Effector memory CD4-positive, alpha-beta T cell (primary cell): Measurements from ENCODE around the gene ZNF407.
A peak's percentile ranks its signal among the peaks of the same experiment; 100 is the strongest.

Source experiments
- DNase-seq, 3 donors: peaks; one replicate each; pipeline ENCODE4 v3.0.0-alpha.2; 2020
- H3K27ac ChIP-seq: 2 replicates; pipeline ENCODE4 v1.7.0; 2013; ENCODE audit warnings: mild to moderate bottlenecking, low read length, moderate library complexity; ENCODE audit not compliant: insufficient read depth, poor library complexity, severe bottlenecking
- H3K27me3 ChIP-seq: replicated peaks from 2 replicates; pipeline ENCODE4 v1.7.0; 2013; ENCODE audit warnings: mild to moderate bottlenecking, low read length; ENCODE audit not compliant: insufficient read depth, control insufficient read depth, poor library complexity, severe bottlenecking
- H3K36me3 ChIP-seq: 2 replicates; pipeline ENCODE4 v1.7.0; 2013; ENCODE audit warnings: mild to moderate bottlenecking, low read length, moderate library complexity; ENCODE audit not compliant: control insufficient read depth, insufficient read depth
- H3K4me1 ChIP-seq: 2 replicates; pipeline ENCODE4 v1.7.0; 2013; ENCODE audit warnings: low read length, mild to moderate bottlenecking; ENCODE audit not compliant: control insufficient read depth, insufficient read depth, poor library complexity, severe bottlenecking
- H3K4me3 ChIP-seq: 2 replicates; pipeline ENCODE4 v1.7.0; 2013; ENCODE audit warnings: low read length, low read depth, mild to moderate bottlenecking; ENCODE audit not compliant: insufficient read depth, poor library complexity, severe bottlenecking
- H3K9me3 ChIP-seq: 2 replicates; pipeline ENCODE4 v1.7.0; 2013; ENCODE audit warnings: mild to moderate bottlenecking, low read length, moderate library complexity; ENCODE audit not compliant: control insufficient read depth

The ZNF407 gene

DNA sequence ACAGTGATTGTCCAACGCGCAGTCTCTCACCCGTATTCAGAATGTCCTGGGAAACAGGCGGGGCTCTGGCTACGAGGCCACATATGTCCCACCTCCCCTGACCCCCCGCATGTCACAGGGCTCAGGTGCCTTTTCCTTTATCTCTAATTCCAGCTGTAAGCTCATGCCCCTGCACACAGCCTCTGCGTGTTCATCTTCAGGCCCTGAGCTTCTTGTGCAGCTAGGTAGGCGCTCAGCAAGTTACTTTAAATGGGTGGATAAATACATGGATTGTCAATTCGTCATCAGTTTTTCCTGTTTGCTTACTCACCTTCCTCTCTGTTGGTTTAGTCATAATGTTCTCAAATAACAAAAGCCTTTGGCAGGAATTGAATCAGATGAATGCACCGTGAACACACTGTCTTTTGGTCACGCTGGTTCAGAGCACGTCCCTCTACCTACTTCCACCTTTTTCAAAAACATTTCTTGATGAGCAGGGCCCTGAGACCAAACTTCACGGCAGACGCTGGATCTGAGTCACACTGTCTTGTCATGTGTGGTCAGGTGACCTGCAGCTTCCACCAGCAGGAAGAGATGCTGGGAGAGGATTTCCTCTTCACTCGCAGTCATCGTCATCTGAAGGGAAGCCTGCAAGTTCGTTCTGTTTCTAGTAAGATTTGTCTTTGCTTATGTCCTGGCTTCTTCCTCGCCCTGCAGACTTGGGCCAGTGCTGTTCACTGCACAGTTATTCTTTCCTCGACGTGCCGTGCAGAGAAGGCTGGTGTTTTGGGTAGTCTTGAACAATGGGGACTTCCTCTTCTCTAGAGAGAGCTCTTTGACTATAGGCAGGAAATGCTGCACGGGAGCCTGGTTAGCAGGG is 473.2 kb downstream of the ZNF407 start:
- no peaks in the 10 kb centered on the region for H3K27me3 ChIP-seq
- no peaks in the 10 kb centered on the region for H3K36me3 ChIP-seq
- peak; percentile 45 to 65 (median 48) for DNase-seq
- peak overlapping the region; percentile 65 for H3K27ac ChIP-seq
- H3K4me3 ChIP-seq: peak overlapping the region; percentile 45
- peaks cover 34% of the 10 kb centered on the region for H3K4me1 ChIP-seq
- peaks cover 4% of the 10 kb centered on the region for H3K9me3 ChIP-seq

DNA sequence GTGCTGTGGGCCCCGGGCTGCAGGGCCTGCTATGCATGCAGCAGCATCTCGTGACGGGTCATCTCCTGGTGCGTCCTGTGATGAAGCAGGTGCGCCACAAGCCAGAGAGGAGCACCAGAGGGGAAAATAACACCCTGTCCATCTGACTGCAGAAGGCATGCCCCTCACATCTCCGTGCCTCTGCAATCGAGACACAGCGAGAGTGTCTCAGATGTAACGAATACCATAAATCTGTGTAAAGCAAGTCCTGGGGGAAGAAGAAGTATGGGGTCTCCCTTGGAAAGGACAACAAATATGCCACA is 473.8 kb downstream of the ZNF407 start:
- Histone ChIP-seq H3K9me3 (peaks cover 4% of the 10 kb centered on the region), H3K27me3 (no peaks in the 10 kb centered on the region), H3K4me3 (peak overlapping the region; percentile 45), H3K27ac (peak overlapping the region; percentile 65), H3K36me3 (no peaks in the 10 kb centered on the region), H3K4me1 (peaks cover 34% of the 10 kb centered on the region)
- no peak for DNase-seq

DNA sequence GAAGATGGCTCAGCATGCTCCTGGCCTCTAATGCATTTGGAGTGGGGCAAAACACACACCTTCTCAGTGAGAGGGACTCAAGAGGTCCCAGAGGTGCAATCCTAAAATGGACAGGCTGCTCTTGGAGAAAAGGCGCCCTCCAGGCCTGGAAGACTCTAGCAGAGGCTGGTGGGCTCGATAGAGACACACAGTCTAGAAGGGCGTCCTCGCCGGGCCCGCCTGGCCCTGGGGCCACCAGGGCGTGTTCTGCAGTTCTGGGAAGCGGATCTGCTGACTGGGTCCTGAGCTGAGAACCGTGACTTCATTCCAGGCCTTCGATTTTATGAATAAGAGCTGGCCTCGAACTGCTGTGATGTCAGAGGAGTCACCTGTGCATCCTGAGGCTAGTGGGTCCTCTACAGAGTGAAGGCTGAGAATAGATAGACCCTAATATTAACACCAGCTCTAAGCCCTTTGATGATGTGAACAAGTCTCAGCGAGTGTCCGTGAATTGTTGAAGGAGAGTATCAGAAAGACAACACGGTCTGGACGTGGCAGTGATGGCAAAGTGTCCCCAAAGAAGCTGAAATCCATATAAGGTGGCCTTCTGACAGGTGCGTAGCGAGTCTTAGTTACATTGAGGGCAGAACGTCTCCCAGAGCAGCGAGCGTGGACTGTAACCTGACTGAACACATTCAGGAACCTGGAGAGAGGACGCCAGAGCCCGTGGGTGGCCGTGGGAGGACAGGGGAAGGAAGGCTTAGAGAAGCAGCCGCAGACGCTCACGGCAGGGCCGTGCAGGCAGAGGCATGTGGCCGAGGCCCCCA is 474.4 kb downstream of the ZNF407 start:
- H3K4me3 ChIP-seq: peak overlapping the region; percentile 45
- H3K36me3 ChIP-seq: no peaks in the 10 kb centered on the region
- peaks cover 7% of the 10 kb centered on the region for H3K9me3 ChIP-seq
- DNase-seq: no peak
- H3K27me3 ChIP-seq: no peaks in the 10 kb centered on the region
- peaks cover 34% of the 10 kb centered on the region for H3K4me1 ChIP-seq
- peak overlapping the region; percentile 9 for H3K27ac ChIP-seq

DNA sequence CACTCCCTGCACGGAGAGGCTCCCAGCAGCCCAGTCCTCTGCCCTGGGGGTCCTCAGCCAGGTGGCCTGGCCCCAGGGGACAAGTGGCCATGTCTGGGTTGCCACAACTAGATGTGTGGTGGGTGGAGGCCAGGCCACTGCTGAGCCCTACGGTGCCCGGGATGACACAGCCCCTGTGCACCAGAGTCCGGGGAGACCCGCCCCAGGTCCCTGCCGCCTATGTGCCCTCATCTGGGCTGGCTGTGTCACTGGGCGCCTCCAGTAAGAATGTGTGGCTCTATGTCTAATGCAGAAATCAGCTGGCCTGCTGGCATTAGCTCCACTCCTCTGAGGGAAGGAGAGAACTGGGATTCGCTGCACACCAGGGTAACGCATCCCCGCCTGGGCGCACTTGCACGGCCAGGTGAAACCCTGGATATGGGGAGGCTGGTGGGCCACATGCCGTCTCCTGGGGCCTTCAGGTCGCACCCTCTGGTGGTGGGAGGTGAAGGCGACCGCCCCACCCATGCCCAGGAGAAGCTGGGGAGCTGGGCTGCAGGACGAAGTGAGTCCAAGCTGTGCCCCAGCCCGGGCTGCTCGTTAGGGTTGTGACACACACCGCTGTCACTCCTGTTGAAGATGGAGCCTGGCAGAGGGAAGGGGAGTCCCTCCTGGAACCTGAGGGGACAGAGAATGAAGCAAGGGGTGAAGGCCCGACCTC is 475.2 kb downstream of the ZNF407 start:
- Histone ChIP-seq H3K4me3 (no peak overlapping the region), H3K36me3 (no peaks in the 10 kb centered on the region), H3K27ac (no peak overlapping the region), H3K4me1 (peaks cover 34% of the 10 kb centered on the region), H3K9me3 (peaks cover 11% of the 10 kb centered on the region), H3K27me3 (no peaks in the 10 kb centered on the region)
- no peak for DNase-seq

DNA sequence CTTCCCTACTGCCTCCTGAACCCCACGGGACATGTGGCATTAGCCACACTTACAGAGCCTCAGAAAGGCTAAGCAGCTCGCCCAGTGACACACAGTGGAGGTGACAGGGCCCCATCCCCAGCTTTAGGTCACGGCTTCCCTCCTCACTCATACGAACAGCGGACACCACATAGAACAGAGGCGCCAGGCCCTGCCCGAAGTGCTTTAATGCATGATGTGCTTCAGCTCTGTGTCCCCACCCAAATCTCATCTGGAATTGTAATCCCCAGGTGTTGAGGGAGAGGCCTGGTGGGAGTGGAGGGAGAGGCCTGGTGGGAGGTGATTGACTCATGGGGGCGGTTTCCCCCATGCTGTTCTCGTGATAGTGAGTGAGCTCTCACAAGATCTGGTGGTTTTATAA is 476.0 kb downstream of the ZNF407 start:
- no peak for DNase-seq
- Histone ChIP-seq H3K4me3 (no peak overlapping the region), H3K9me3 (peaks cover 16% of the 10 kb centered on the region), H3K27ac (no peak overlapping the region), H3K4me1 (peaks cover 34% of the 10 kb centered on the region), H3K27me3 (no peaks in the 10 kb centered on the region), H3K36me3 (no peaks in the 10 kb centered on the region)

DNA sequence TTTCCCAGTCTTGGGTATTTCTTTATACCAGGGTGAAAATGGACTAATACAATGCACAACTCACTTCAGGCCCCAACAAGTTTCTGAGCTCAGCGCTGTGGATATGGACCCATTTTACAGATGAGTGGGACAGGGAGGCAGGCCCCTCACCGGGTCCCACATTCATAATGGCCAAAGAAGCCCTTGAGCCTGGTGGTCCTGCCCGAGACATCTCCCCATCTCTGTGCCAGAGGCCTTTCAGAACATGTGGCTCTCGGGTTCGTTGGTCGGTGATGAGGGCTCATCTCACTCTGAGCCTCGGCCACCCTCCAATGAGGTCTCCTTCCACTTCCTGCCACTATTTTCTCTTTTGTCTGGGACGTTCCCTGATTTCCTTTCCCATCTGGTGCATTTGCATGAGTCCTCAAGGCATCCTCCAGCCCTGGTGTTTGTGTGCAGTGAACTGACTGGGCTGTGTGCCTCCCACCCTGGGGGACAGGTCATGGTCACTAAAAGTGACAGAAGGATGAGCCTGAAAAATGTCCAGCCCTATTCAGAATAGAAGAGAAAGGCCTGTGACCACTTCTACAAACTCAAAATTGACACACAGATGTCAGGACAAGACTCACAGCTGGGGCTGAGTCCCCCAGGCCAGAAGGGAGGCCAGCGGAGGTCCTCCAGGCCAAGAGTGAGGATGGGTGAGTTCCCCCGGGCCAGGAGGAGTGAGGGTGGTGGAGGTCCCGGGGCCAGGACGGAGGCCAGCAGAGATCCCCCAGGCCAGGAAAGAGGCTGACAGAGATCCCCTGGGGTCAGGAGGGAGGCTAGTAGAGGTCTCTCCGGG is 476.7 kb downstream of the ZNF407 start:
- Histone ChIP-seq H3K27me3 (no peaks in the 10 kb centered on the region), H3K36me3 (no peaks in the 10 kb centered on the region), H3K4me1 (peaks cover 28% of the 10 kb centered on the region), H3K27ac (no peak overlapping the region), H3K9me3 (peaks cover 16% of the 10 kb centered on the region), H3K4me3 (no peak overlapping the region)
- no peak for DNase-seq

DNA sequence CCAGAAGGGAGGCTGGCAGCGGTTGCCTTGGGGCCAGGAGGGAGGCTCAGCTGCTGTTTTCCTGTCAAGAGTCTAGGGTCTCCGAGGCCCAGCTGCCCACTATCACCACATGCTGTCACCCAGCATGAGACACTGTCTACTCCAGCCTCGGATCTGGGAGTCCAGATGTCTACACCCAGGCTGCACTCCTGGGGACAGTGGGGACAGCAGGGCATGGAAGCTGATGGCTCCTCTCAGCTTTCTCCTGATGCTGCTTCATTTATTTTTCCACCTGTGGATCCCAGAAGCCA is 477.3 kb downstream of the ZNF407 start:
- H3K9me3 ChIP-seq: peaks cover 16% of the 10 kb centered on the region
- no peaks in the 10 kb centered on the region for H3K36me3 ChIP-seq
- H3K27ac ChIP-seq: no peak overlapping the region
- H3K27me3 ChIP-seq: no peaks in the 10 kb centered on the region
- H3K4me1 ChIP-seq: peaks cover 22% of the 10 kb centered on the region
- H3K4me3 ChIP-seq: no peak overlapping the region
- no peak for DNase-seq

DNA sequence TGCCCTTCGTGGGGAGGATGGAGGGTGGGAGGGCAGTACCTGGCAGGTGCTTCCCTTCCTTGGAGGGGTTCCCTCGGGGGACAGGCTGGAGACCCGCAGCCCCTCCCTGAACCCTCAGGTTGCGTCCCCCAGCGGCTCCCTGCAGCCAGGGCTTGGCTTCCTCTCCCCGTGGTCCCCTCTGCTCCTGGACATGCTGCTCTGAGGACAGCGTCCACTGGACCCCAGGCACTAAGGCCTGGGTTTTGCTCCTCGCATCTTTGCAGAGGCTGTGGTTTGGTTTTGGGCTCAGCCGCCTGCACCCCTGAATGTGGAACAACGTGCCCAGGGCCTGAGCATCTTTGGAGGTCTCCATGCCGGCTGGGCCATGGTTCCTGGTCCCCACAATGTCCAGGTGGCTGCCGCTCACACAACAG is 477.8 kb downstream of the ZNF407 start:
- H3K27ac ChIP-seq: no peak overlapping the region
- no peak overlapping the region for H3K4me3 ChIP-seq
- DNase-seq: no peak
- H3K27me3 ChIP-seq: no peaks in the 10 kb centered on the region
- H3K36me3 ChIP-seq: no peaks in the 10 kb centered on the region
- peaks cover 16% of the 10 kb centered on the region for H3K9me3 ChIP-seq
- H3K4me1 ChIP-seq: peaks cover 17% of the 10 kb centered on the region

DNA sequence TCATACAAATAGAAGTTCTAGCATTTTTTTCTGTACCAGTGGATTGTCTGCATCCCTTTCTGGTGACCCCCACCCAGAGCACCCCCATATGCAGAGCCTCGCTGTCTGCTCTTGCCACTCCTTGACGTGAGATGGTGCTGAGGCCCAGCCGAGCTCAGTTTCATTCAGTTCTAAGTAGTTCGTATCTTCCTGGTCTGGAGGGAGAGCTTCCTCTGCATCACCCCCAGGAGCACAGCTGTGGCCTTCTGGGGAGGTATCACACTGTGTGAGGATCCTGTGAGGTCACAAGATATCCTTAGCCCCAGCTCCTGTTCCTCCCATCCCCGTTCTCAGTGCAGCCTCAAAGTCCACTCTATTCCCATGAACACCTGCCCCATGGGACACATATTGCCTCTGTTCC is 478.6 kb downstream of the ZNF407 start:
- no peaks in the 10 kb centered on the region for H3K36me3 ChIP-seq
- H3K9me3 ChIP-seq: peaks cover 16% of the 10 kb centered on the region
- no peak overlapping the region for H3K27ac ChIP-seq
- no peak overlapping the region for H3K4me3 ChIP-seq
- no peaks in the 10 kb centered on the region for H3K27me3 ChIP-seq
- DNase-seq: no peak
- H3K4me1 ChIP-seq: peaks cover 10% of the 10 kb centered on the region
